Activated CD4-positive, alpha-beta T cell treated with anti-CD3 and anti-CD28 coated beads for 36 hours (primary cell): ENCODE data around the gene NMUR1. TPM values are rescaled to one million over a fixed set of nuclear protein-coding genes. Genes with fewer than 3 reads are reported as not detected.
A peak's percentile ranks its signal among the peaks of the same experiment; 100 is the strongest.

Source experiments
- ATAC-seq: fragments of 200-7000 bp; cut with Tn5 transposase; one replicate; pipeline ENCODE4 v1.10.0; 2021; ENCODE audit warnings: mild to moderate bottlenecking, moderate library complexity
- CTCF ChIA-PET: fragments of 350-600 bp; sonication (Branson Sonifier 250); formaldehyde crosslinking; loops from one replicate; lab custom pipeline; 2021; ENCODE audit warnings: antibody characterized with exemption; lab: Charles Lee
- POLR2A ChIA-PET: fragments of 350-600 bp; sonication (Branson Sonifier 250); formaldehyde crosslinking; loops from one replicate; lab custom pipeline; 2021; ENCODE audit warnings: antibody characterized with exemption, inconsistent platforms; lab: Charles Lee
- DNase-seq: peaks from one replicate; pipeline ENCODE4 v3.0.0-alpha.2; 2020
- H3K27ac Mint-ChIP-seq: one replicate; pipeline ENCODE4 v1.8.0; 2021; ENCODE audit warnings: mixed read lengths
- H3K27me3 Mint-ChIP-seq: one replicate; pipeline ENCODE4 v1.8.0; 2021; ENCODE audit warnings: mixed read lengths
- H3K36me3 Mint-ChIP-seq: one replicate; pipeline ENCODE4 v1.8.0; 2021; ENCODE audit warnings: low read depth, mixed read lengths
- H3K4me1 Mint-ChIP-seq: one replicate; pipeline ENCODE4 v1.8.0; 2021; ENCODE audit warnings: mixed read lengths
- H3K4me3 Mint-ChIP-seq: one replicate; pipeline ENCODE4 v1.8.0; 2021; ENCODE audit warnings: mild to moderate bottlenecking, moderate library complexity, mixed read lengths
- H3K9me3 Mint-ChIP-seq: one replicate; pipeline ENCODE4 v1.8.0; 2021; ENCODE audit warnings: low read depth, mixed read lengths
- intact Hi-C, 2 experiments: fragments of 100-400 bp; cut with DNase I in 1 of 2; cut with micrococcal nuclease in 1 of 2; formaldehyde crosslinking; loops; one replicate each; pipeline versions ENCODE4 v1.14.2 to v1.15.1; 2022 to 2024; cut with DNase I, micrococcal nuclease
- total RNA-seq, 2 experiments: library from RNA; stranded (reverse); gene quantifications; one replicate each; pipeline ENCODE4 v1.2.3, GENCODE V29; 2021

Gene NMUR1
- total RNA-seq, 2 experiments from 2014 or later, result not detected

DNA sequence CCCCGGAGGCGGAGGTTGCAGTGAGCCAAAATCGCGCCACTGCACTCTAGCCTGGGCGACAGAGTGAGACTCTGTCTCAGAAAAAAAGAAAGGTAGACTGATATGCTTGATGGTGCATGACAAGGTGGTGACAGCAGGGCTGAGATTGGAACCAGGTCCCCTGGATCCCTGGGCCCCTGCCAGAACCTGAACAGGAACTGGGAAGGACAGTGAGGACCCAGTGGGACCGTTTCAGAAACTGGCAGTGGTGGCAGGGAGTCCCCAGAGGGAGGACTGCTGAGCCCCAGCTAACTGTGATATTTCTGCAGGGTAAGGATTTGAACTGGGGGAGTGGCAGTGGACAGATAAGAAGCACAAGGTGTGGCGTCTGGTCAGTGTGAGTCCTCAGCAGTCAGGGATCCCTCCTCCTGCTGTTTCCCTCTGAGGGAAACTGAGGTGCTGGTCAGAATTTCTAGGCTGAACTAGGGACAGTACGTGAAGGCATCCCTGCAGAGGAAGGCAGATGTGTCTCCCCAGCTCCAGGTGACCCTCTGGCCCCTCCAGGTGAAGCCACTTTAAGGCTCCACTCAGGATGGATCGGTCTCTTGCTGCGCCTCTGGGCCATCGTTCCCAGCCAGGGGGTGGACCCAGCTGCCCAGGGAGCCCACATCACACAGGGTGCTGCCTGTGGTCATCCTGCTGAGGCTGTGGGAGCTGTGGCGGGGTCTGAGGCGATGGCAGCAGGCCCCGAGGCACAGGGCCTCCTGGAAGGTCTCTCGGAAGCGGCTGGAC lies 5.6 kb downstream of the NMUR1 start:
- Mint-ChIP-seq H3K27ac (no peak overlapping the region), H3K36me3 (no peaks in the 10 kb centered on the region), H3K4me3 (no peak overlapping the region), H3K27me3 (peaks cover 14% of the 10 kb centered on the region), H3K4me1 (peaks cover 10% of the 10 kb centered on the region), H3K9me3 (no peaks in the 10 kb centered on the region)
- POLR2A ChIA-PET, result no interaction called here
- ATAC-seq (no peak), DNase-seq (no peak)
- CTCF ChIA-PET, result interaction anchor here (0.6 to 1.9 kb wide), 5 partner anchors 21 to 137 kb away, joined by 3 to 7 read pairs (median 3); no protein-coding TSS in a partner anchor
- intact Hi-C loops, result no loop called here

DNA sequence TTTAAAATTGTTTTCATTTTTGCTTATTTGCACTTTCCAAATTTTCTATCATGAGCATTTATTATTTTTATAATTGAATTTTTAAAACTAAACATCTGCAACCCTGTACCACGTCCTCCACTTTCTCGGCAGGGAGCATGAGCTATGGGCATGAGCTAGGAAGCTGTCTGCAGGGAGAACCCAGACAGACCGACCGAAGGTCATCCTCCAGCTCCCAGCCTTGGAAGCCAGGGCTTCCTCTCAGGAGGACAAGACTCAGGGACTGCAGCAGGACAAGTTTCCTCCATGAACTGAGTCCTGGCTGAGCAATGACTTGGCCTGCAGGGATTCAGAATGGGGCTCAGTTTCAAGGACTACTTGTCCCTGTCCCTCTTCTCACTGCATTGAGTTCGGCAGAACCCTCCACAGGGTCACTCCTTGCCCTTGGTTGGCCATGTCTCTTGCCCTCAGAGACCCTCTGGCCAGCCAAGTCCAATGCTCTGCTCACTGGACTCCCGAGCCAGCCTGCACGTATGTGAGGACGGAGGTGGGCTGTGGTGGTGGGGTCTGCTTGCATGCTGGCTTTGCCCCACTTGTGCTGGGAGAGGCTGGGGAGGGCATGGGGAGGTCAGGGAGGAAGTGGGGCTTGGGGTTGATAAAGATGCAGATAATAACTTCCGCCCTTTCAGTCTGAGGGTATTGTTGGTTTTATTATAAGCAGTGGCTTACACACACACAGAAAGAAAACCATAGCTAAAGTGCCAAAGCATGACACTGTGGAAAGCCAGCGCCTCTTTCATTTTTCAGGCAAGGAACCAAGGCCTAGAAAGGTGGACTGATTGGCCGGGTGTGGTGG lies 6.6 kb downstream of the NMUR1 start:
- Mint-ChIP-seq H3K27ac (no peak overlapping the region), H3K4me1 (peaks cover 10% of the 10 kb centered on the region), H3K4me3 (no peak overlapping the region), H3K27me3 (peaks cover 6% of the 10 kb centered on the region), H3K36me3 (no peaks in the 10 kb centered on the region), H3K9me3 (no peaks in the 10 kb centered on the region)
- intact Hi-C loops, result no loop called here
- ChIA-PET CTCF (interaction anchor here (0.6 to 1.4 kb wide), 4 partner anchors 22 to 138 kb away, joined by 3 to 4 read pairs (median 3); no protein-coding TSS in a partner anchor), POLR2A (no interaction called here)
- ATAC-seq (peak; percentile 23), DNase-seq (no peak)

DNA sequence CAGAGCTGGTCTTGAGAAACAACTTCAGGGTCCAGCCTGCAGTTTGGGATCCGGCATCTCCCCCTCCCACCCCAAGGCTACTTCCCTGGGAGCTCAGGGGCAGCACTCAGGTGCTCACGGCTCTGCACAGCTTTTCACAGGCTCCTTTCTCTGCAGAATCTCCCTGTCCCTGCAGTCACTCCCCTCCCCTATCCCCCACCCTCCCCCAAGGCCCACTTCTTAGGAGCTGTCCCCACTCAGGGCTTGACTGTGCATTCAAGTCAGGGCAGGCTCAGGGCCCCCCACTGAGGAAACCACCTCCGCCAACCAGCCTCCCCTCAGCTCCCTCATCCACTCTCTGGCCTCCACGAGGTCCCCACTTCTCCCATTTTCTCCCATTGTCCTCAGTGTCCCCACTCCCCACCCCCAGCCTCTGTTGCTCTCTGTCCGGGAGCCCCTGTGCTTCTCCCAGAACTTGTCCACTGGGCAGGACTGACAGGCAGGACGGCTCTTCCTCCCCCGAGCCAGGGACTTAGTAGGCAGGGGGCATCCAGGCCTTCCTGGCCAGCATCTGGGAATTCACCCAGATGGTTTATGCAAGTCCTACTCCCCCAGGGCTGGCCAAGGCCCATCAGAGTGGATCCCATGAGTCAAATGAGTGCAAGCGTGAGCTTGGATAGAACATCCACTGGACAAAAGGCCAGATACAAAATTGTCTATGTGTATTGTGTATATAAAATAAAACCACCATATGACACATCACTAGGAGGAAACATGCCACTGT lies 7.6 kb downstream of the NMUR1 start:
- no peaks in the 10 kb centered on the region for H3K36me3 Mint-ChIP-seq
- H3K9me3 Mint-ChIP-seq, result no peaks in the 10 kb centered on the region
- DNase-seq, result no peak
- no peak overlapping the region for H3K4me3 Mint-ChIP-seq
- POLR2A ChIA-PET, result interaction anchor here (1.4 kb wide), 1 partner anchor 58 kb away, joined by 3 read pairs; the partner anchor contains the start of gene NCL
- CTCF ChIA-PET, result no interaction called here
- no peak overlapping the region for H3K27ac Mint-ChIP-seq
- intact Hi-C loops, result no loop called here
- ATAC-seq, result no peak
- peaks cover 10% of the 10 kb centered on the region for H3K4me1 Mint-ChIP-seq
- no peaks in the 10 kb centered on the region for H3K27me3 Mint-ChIP-seq

DNA sequence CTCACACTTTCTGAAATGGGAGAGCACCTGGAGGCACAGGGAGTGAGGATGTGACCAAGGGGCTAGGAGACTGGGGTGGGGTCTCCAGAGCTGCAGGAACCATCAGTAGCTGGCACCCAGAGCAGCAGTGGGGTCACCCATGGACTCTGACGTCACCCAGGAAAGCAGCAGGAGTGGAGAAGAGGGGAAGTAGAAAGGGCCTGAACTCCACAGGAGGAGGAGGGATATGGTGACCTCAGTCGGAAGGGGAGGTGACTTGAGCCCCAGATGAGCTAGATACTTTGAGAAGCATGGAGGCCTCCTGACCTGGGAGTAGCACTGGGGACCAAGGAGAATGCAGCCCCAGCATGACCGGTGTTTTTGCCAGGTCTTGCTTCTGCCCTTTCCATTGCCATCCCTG lies 8.8 kb downstream of the NMUR1 start:
- H3K4me3 Mint-ChIP-seq, result no peak overlapping the region
- ChIA-PET CTCF (interaction anchor here (0.7 to 1.1 kb wide), 6 partner anchors 35 to 625 kb away, joined by 3 to 5 read pairs (median 4); no protein-coding TSS in a partner anchor), POLR2A (interaction anchor here (1.4 kb wide), 1 partner anchor 57 kb away, joined by 3 read pairs; the partner anchor contains the start of gene NCL)
- no peaks in the 10 kb centered on the region for H3K9me3 Mint-ChIP-seq
- ATAC-seq (no peak), DNase-seq (no peak)
- H3K36me3 Mint-ChIP-seq, result no peaks in the 10 kb centered on the region
- peaks cover 10% of the 10 kb centered on the region for H3K4me1 Mint-ChIP-seq
- no peak overlapping the region for H3K27ac Mint-ChIP-seq
- no peaks in the 10 kb centered on the region for H3K27me3 Mint-ChIP-seq
- intact Hi-C loops, result no loop called here

DNA sequence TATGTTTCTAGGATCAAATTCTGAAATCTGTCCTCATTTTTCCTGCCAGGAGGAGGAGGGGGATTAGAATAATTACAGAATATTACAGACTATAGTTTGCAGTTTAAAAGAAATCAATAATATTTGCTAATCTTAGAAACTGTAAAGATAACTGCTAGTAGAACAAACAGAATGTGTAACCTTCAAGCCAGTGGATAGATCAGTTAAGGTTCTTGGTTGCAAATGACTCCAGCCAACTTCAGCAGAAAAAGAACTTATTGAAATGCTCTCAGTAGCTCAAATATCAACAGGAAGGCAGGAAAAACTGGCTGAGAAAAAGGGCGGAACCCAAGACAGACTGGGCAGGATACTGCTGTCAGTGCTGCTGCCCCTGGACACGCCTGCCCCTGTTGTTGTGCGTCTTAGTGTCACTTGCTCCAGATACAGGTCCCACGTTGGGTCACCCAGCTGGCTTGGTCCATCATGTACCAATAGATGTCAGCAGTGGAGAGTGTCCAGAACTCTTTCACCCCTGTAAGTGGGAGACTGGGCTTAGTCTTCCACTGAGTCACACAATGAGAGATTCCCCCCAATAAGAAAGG lies 10.2 kb downstream of the NMUR1 start:
- ATAC-seq, result no peak
- peaks cover under 1% of the 10 kb centered on the region for H3K36me3 Mint-ChIP-seq
- no peak for DNase-seq
- ChIA-PET POLR2A (no interaction called here), CTCF (interaction anchor here (1.0 to 1.1 kb wide), 2 partner anchors 41 to 49 kb away, joined by 4 read pairs; no protein-coding TSS in a partner anchor)
- H3K9me3 Mint-ChIP-seq, result no peaks in the 10 kb centered on the region
- no peaks in the 10 kb centered on the region for H3K27me3 Mint-ChIP-seq
- H3K4me1 Mint-ChIP-seq, result peaks cover 10% of the 10 kb centered on the region
- H3K4me3 Mint-ChIP-seq, result no peak overlapping the region
- H3K27ac Mint-ChIP-seq, result no peak overlapping the region
- intact Hi-C loops, result no loop called here

DNA sequence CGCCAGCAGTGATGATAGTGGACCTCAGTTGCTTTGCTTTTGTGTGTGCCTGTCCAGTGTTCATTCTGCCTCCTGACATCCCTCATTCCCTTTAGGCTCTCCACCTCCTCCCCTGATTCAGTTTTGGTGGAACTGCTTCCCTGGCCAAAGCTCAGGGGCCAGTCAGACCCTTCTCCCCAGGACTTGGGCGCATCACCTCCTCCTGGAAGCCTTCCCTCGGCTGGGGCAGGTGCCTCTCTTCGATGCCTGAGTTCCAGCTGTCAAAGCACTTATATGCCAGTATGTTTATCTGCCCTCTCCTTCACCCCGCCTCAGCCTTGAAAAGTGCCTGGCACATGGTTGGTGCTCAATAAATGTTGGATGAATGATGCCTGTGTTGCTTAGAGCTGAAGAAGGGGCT lies 11.5 kb downstream of the NMUR1 start:
- no peaks in the 10 kb centered on the region for H3K9me3 Mint-ChIP-seq

DNA sequence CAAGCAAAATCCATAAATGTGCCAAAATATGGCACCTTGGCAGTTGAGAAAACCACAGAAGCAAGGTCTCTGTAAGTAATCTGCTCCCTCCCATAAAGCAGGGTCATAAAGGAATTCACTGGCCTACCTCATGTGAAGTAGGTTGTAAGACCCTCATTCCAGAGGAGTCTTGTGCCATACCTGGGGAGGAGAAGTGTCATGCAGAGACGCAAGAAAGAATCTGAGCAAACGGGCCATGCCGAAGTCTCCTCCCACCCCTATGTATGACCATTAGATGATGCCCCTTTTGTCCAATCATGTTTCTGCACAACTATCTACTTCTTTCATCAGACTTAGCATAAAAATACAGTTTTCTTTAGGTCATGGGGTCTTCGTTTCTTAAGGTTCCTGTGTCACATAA lies 14.6 kb downstream of the NMUR1 start:
- intact Hi-C loops, result loop anchor here (2.0 kb wide), 4 partner anchors 33 to 1035 kb away; partner anchors contain the start of genes EIF4E2 (in 1 of the 2) and TIGD1 (in 1 of the 2)
- Mint-ChIP-seq H3K36me3 (peaks cover 6% of the 10 kb centered on the region), H3K4me1 (peaks cover 13% of the 10 kb centered on the region), H3K27me3 (no peaks in the 10 kb centered on the region), H3K4me3 (peak overlapping the region; percentile 7), H3K27ac (peak overlapping the region; percentile 17), H3K9me3 (no peaks in the 10 kb centered on the region)
- ChIA-PET POLR2A (interaction anchor here (0.6 to 0.9 kb wide), 2 partner anchors 98 to 179 kb away, joined by 3 to 8 read pairs; no protein-coding TSS in a partner anchor), CTCF (interaction anchor here (0.7 to 1.3 kb wide), 5 partner anchors 16 to 199 kb away, joined by 3 to 5 read pairs (median 4); no protein-coding TSS in a partner anchor)
- ATAC-seq (no peak), DNase-seq (no peak)

More for the DNA sequence above, 11.5 kb downstream of the NMUR1 start:
- no peak overlapping the region for H3K27ac Mint-ChIP-seq
- no peaks in the 10 kb centered on the region for H3K27me3 Mint-ChIP-seq
- peaks cover 4% of the 10 kb centered on the region for H3K36me3 Mint-ChIP-seq
- no peak for ATAC-seq
- DNase-seq, result no peak
- ChIA-PET CTCF (interaction anchor here (0.6 to 2.2 kb wide), 5 partner anchors 14 to 169 kb away, joined by 3 to 17 read pairs (median 4); no protein-coding TSS in a partner anchor), POLR2A (no interaction called here)
- intact Hi-C loops, result no loop called here
- peaks cover 9% of the 10 kb centered on the region for H3K4me1 Mint-ChIP-seq
- no peak overlapping the region for H3K4me3 Mint-ChIP-seq

DNA sequence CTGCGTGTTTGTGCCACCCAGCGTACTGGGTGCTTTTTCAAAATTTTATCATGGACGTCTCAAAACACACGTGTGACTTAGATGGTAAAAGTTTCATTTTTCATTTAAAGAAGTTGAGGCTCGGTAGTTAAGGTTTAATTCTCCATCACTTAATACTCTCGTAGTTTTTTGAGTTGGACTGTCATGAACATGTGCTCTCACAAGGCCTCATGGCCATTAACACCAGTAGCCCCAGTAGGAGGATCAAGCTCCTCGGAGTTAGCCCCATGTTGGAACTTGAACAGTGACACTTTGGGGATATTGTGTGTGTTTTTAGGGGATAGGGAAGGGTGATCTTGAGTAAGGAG lies 15.3 kb downstream of the NMUR1 start:
- Mint-ChIP-seq H3K9me3 (no peaks in the 10 kb centered on the region), H3K27me3 (no peaks in the 10 kb centered on the region), H3K4me1 (peaks cover 13% of the 10 kb centered on the region), H3K4me3 (peak overlapping the region; percentile 83), H3K27ac (peak overlapping the region; percentile 95), H3K36me3 (peaks cover 6% of the 10 kb centered on the region)
- no peak for DNase-seq
- intact Hi-C loops, result loop anchor here (1.0 to 2.0 kb wide), 12 partner anchors 32 to 1036 kb away; partner anchors contain the start of genes NCL (in 2 of the 2), PDE6D (in 2 of the 2), ARMC9 (in 1 of the 2) and EIF4E2 (in 1 of the 2)
- no peak for ATAC-seq
- CTCF ChIA-PET, result interaction anchor here (0.6 to 1.7 kb wide), 8 partner anchors 11 to 200 kb away, joined by 3 to 5 read pairs (median 4); no protein-coding TSS in a partner anchor
- POLR2A ChIA-PET, result interaction anchor here (0.6 to 1.6 kb wide), 5 partner anchors 51 to 192 kb away, joined by 3 to 15 read pairs (median 3); partner anchors contain the start of gene NCL

DNA sequence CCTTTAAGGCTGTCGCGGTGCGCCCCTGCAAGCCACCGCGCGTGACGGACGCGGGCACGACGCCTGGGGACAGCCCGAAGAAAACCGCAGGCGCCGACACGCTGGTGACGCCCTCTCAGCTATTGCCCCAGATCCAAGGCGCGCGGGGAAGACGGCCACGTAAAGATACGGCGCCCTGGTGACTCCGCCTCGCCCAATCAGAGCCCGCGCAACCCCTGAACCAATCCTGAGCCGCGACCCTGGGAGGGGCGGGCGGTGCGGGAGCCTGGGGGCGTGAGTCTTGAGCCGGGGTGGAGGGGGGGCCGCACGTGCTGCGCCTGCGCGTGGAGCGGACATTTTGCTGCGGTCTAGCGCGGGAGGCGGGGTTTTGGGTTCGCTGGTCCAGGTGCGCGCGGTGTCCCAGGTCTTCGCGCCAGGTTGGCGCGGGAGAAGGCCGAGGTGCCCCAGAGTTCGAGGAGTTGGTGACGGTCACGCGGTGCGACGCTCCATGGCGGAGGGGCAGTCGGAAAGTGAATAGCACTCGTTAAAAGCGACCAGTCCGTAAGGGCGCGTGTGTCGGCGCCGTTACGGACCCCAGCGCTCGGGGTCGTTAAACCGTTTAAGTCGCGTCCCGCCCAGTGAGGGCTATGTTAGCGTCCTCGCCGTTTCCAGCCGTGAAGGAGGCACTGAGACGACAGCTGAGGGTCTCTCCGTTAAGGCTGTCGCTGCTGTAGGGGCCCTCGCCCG lies 15.9 kb downstream of the NMUR1 start:
- H3K36me3 Mint-ChIP-seq, result peaks cover 6% of the 10 kb centered on the region
- ChIA-PET POLR2A (interaction anchor here (0.6 to 1.6 kb wide), 11 partner anchors 31 to 270 kb away, joined by 3 to 15 read pairs (median 3); partner anchors contain the start of gene NCL), CTCF (interaction anchor here (0.6 to 1.7 kb wide), 6 partner anchors 11 to 200 kb away, joined by 3 to 5 read pairs (median 4); no protein-coding TSS in a partner anchor)
- H3K4me1 Mint-ChIP-seq, result peaks cover 13% of the 10 kb centered on the region
- no peaks in the 10 kb centered on the region for H3K9me3 Mint-ChIP-seq
- H3K27ac Mint-ChIP-seq, result peak overlapping the region; percentile 95
- ATAC-seq (peak; percentile 99), DNase-seq (peak; percentile 99)
- H3K27me3 Mint-ChIP-seq, result no peaks in the 10 kb centered on the region
- intact Hi-C loops, result loop anchor here (1.0 to 2.0 kb wide), 12 partner anchors 32 to 1036 kb away; partner anchors contain the start of genes NCL (in 2 of the 2), PDE6D (in 2 of the 2), ARMC9 (in 1 of the 2) and EIF4E2 (in 1 of the 2)
- H3K4me3 Mint-ChIP-seq, result peak overlapping the region; percentile 83
